Mammary epithelial cell (primary cell): Measurements from ENCODE around the gene PGAP3.

Source experiments
- CTCF ChIP-seq, 2 donors: IDR thresholded peaks in 1 of 2; conservative IDR thresholded peaks in 1 of 2; 2 replicates each; pipeline ENCODE4 v1.5.1; 2011 to 2012; ENCODE audit warnings: inconsistent platforms in 2 of 2, low read length in 2 of 2, mild to moderate bottlenecking in 2 of 2, control low read depth in 1 of 2, low read depth in 1 of 2; ENCODE audit not compliant: insufficient read depth in 1 of 2; ENCODE audit errors: extremely low read depth in 1 of 2
- EZH2 ChIP-seq: IDR thresholded peaks from 2 replicates; pipeline ENCODE4 v1.6.1; 2012; ENCODE audit warnings: low read length, inconsistent platforms, borderline replicate concordance

GRCh38 chr17:39626171-39627046 lies 61.4 kb downstream of the PGAP3 start, which contains the start of gene PPP1R1B:
- TF ChIP-seq EZH2 (no peak), CTCF (conservative IDR thresholded peaks at IDR 0.05 in 1 of 2, IDR thresholded peaks at IDR 0.05 in 1 of 2; ENCODE audit: extremely low read depth in 1 of 2, insufficient read depth in 1 of 2, low read depth in 1 of 2, low read length in 2 of 2) (no peak)
